GM20431 (cell line): ENCODE data around the gene DPPA5.
"Not testable (repeated sequence)": the region's sequence is repeated elsewhere in the genome, so short reads cannot be mapped to it uniquely, and the experiment has no call there.

Experiments
- in situ Hi-C: fragments of 300-500 bp; cut with MseI, MboI; formaldehyde crosslinking; loops from one replicate; pipeline ENCODE4 v1.15.0; 2020; ENCODE audit warnings: low sequenced_read_pairs; ENCODE audit not compliant: unreplicated experiment

Gene DPPA5

GRCh38 chr6:73353636-73354593, at the start of gene DPPA5:
DPPA5 (minus strand) TSS chr6:73354276; CDS start chr6:73354225, 51 bp downstream.
- in situ Hi-C loops: no loop called here

- in situ Hi-C loops: no loop called here
These were observed 46.6 kb upstream of the DPPA5 start for GRCh38 chr6:73400656-73401055.

GRCh38 chr6:73395875-73396274, 41.8 kb upstream of the DPPA5 start:
- in situ Hi-C loops: no loop called here

GRCh38 chr6:73394577-73395354, 40.7 kb upstream of the DPPA5 start, which contains the start of gene DDX43:
DDX43 (plus strand) TSS chr6:73394828; CDS start chr6:73394906, 78 bp downstream.
- in situ Hi-C loops: no loop called here

DNA sequence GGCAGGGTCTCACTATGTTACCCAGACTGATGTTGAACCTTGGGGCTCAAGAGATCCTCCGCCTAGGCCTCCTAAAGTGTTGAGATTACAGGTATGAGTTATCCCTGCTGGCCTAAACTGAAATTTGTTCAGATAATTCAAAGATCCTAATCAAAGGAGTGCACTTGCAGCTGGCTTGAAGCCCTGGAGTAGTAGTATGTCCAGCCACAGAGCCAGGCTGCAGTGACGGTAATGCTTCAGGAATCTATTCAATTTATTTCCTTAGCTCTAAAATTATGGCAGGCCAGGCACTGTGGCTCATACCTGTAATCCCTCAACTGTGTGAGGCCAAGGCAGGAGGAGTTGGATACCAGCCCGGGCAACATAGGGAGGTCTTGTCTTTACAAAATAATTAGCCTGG, 39.2 kb upstream of the DPPA5 start:
- in situ Hi-C loops: no loop called here

DNA sequence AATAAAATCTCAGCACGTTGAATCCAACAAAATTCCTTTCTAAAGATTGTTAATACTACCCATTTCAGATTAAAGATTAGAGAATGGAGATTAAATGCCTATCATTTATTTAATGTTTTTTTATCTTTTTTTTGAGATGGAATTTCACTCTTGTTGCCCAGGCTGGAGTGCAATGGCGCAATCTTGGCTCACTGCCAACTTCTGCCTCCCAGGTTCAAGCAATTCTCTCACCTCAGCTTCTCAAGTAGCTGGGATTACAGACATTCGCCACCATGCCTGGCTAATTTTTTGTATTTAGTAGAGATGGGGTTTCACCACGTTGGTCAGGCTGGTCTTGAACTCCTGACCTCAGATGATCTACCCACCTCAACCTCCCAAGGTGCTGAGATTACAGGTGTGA, 38.1 kb upstream of the DPPA5 start:
- in situ Hi-C loops: not testable (repeated sequence)

- in situ Hi-C loops: no loop called here
These were observed 37.6 kb upstream of the DPPA5 start for GRCh38 chr6:73391675-73392074.

DNA sequence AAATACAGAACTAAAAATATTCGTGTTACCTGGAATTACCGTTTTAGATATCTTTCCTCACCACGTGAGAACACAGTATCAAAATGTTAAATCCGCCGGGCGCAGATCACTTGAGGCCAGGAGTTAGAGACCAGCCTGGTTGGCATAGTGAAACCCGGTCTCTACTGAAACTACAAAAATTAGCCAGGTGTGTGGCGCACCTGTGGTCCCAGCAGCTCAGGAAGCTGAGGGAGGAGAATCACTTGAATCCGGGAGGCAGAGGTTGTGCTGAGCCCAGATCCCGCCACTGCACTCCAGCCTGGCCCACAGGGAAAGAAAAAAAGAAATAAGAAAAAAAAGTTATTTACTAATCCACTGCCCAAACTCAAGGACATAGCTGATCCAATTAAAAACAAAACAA, 35.8 kb upstream of the DPPA5 start:
- in situ Hi-C loops: no loop called here

GRCh38 chr6:73388800-73389512, 34.9 kb upstream of the DPPA5 start:
- in situ Hi-C loops: no loop called here

DNA sequence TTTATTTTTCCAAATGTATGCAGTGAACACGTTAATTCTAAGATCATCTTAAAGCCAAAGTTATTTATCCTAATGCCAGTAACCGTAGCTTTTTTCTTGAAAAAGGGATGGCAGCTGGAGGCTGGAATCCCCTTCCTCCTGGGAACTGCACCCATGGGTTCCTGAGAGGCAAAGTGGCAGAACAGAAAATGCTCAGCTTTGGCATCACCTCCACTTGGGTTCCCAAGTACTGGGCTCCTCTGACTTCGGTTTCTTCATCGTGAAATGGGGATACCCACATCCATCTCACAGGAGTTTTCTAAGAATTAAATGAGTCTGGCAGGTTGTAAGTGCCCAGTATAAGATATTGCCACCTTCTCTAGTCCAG, 34.3 kb upstream of the DPPA5 start:
- in situ Hi-C loops: no loop called here

GRCh38 chr6:73382462-73383113, 28.5 kb upstream of the DPPA5 start:
- in situ Hi-C loops: no loop called here

- in situ Hi-C loops: not testable (repeated sequence)
These were observed 27.5 kb upstream of the DPPA5 start for GRCh38 chr6:73381531-73381930.

DNA sequence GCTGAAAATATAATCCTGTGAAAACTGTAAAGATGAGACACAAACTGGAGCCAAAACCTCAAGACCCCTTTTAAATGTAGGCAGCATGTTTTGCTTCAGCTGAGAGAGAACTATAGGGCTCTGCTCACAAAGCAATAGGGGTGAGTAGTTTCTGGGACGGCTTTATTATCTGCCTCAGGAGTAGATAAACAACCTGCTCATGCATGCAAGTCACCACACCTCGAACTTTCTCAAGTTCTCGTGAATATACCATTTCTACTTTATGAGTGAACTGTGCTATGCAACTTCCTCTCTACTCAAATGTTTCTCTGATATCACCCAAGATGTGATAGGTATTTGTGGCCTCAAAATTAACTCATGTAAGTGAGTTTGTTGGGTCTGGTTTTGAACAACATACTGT, 23.1 kb upstream of the DPPA5 start:
- in situ Hi-C loops: no loop called here

GRCh38 chr6:73375216-73375615, 21.1 kb upstream of the DPPA5 start:
- in situ Hi-C loops: no loop called here

- in situ Hi-C loops: no loop called here
These were observed 18.4 kb upstream of the DPPA5 start for GRCh38 chr6:73372516-73372915.

DNA sequence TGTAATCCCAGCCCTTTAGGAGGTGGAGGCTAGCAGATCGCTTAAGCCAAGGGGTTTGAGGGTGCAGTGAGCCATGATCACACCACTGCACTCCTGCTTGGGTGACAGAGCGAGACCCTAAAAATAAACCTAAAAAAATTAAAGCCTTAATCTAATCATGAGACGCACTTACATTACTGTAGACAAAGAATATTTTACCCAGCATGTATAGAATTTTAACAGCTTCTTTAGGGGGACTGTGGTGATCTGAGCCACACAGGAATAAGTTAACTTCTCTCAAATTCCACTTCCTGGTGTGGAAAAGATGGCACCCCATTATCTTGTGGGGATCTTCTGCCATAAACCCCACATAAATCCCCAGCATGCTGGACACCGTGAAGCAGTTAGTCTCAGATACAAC, 17.9 kb upstream of the DPPA5 start:
- in situ Hi-C loops: no loop called here

GRCh38 chr6:73369563-73369962, 15.5 kb upstream of the DPPA5 start, which contains the start of gene OOEP:
OOEP (minus strand) TSS chr6:73369897; CDS start chr6:73369792, 105 bp downstream.
- in situ Hi-C loops: no loop called here

DNA sequence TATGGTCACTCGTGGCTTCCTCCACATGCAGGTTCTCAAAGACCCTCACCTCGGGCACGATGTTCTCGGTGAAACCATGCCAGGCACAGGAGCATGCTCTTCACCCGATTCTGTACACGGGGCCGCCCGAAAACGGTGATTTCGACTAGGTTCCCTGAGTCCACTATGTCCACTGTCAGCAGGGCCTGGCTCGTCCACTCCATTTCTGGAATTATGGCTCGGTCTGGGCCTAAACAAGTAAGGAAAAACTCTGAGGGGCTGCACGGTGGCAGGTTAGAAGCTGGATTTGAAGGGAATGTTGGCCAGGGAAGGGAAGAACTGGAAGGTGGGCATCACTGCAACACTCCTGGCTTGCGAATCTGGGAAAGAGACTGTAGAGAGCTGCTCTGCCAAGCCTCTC, 15.1 kb upstream of the DPPA5 start:
- in situ Hi-C loops: no loop called here

GRCh38 chr6:73368675-73369074, 14.6 kb upstream of the DPPA5 start:
- in situ Hi-C loops: no loop called here
